PFSK-1 (cell line): Measurements from ENCODE around the gene TCF7.

Experiments
- POLR2AphosphoS5 ChIP-seq: IDR thresholded peaks from 2 replicates; pipeline ENCODE4 v1.6.1; 2012; ENCODE audit warnings: low read depth, mild to moderate bottlenecking, control low read depth, low read length, moderate library complexity
- TF ChIP-seq, protein P1 (sequence below), 2 experiments: IDR thresholded peaks; 2 replicates each; pipeline versions ENCODE4 v1.6.1 to v1.8.0; 2011 to 2012; ENCODE audit warnings: low read depth in 2 of 2, low read length in 2 of 2, control low read depth in 1 of 2, inconsistent platforms in 1 of 2, mild to moderate bottlenecking in 1 of 2, moderate library complexity in 1 of 2; ENCODE audit not compliant: insufficient read depth in 1 of 2

GRCh38 chr5:134189031-134189430, 74.5 kb downstream of the TCF7 start:
- TF ChIP-seq POLR2AphosphoS5 = no peak
- TF ChIP-seq, protein P1, sequence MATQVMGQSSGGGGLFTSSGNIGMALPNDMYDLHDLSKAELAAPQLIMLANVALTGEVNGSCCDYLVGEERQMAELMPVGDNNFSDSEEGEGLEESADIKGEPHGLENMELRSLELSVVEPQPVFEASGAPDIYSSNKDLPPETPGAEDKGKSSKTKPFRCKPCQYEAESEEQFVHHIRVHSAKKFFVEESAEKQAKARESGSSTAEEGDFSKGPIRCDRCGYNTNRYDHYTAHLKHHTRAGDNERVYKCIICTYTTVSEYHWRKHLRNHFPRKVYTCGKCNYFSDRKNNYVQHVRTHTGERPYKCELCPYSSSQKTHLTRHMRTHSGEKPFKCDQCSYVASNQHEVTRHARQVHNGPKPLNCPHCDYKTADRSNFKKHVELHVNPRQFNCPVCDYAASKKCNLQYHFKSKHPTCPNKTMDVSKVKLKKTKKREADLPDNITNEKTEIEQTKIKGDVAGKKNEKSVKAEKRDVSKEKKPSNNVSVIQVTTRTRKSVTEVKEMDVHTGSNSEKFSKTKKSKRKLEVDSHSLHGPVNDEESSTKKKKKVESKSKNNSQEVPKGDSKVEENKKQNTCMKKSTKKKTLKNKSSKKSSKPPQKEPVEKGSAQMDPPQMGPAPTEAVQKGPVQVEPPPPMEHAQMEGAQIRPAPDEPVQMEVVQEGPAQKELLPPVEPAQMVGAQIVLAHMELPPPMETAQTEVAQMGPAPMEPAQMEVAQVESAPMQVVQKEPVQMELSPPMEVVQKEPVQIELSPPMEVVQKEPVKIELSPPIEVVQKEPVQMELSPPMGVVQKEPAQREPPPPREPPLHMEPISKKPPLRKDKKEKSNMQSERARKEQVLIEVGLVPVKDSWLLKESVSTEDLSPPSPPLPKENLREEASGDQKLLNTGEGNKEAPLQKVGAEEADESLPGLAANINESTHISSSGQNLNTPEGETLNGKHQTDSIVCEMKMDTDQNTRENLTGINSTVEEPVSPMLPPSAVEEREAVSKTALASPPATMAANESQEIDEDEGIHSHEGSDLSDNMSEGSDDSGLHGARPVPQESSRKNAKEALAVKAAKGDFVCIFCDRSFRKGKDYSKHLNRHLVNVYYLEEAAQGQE (IDR thresholded peaks at IDR 0.05; ENCODE audit: insufficient read depth in 1 of 2, low read depth in 2 of 2, low read length in 2 of 2) = no peak
